PC-9 (cell line): ENCODE data around the gene SIAE. TPM values are rescaled to one million over a fixed set of nuclear protein-coding genes. Genes with fewer than 3 reads are reported as not detected.

ENCODE experiments used
- BruUV-seq: library from RNA; stranded (reverse); fragments of 400-500 nt; replicated peaks from 2 replicates; lab custom pipeline; 2021; lab: Mats Ljungman, UMichigan
- CTCF ChIA-PET: fragments of 300-600 bp; sonication (Branson Sonifier 250); formaldehyde crosslinking; loops from one replicate; lab custom pipeline; 2022; ENCODE audit warnings: antibody characterized with exemption; lab: Charles Lee
- POLR2A ChIA-PET: fragments of 300-600 bp; sonication (Branson Sonifier 250); formaldehyde crosslinking; loops from one replicate; lab custom pipeline; 2022; ENCODE audit warnings: antibody characterized with exemption; ENCODE audit not compliant: unreplicated experiment; lab: Charles Lee
- DNase-seq, 2 experiments: peaks; one replicate each; pipeline versions ENCODE4 v3.0.0 to v3.0.0-alpha.2; 2015 to 2022; ENCODE audit warnings: mixed read lengths in 1 of 2
- H2AFZ ChIP-seq: fragments of 200-600 bp; sonication (generic); 2 replicates; pipeline ENCODE4 v1.8.1; 2017; ENCODE audit warnings: antibody characterized with exemption
- H3F3A ChIP-seq: fragments of 200-600 bp; sonication (generic); 2 replicates; pipeline ENCODE4 v1.8.1; 2017; ENCODE audit warnings: antibody characterized with exemption, mild to moderate bottlenecking, low read depth; ENCODE audit not compliant: insufficient read depth
- H3K27ac ChIP-seq: fragments of 200-600 bp; sonication (generic); 2 replicates; pipeline ENCODE4 v1.6.1; 2016; ENCODE audit warnings: mixed run types
- H3K27me3 ChIP-seq: fragments of 200-600 bp; sonication (generic); 2 replicates; pipeline ENCODE4 v1.6.1; 2016; ENCODE audit warnings: low read depth, mixed run types; ENCODE audit not compliant: insufficient read depth
- H3K36me3 ChIP-seq: fragments of 200-600 bp; sonication (generic); 2 replicates; pipeline ENCODE4 v1.6.1; 2016; ENCODE audit warnings: low read depth, mixed run types
- H3K4me1 ChIP-seq: fragments of 200-600 bp; sonication (generic); replicated peaks from 2 replicates; pipeline ENCODE4 v1.6.1; 2016; ENCODE audit warnings: mixed run types; ENCODE audit not compliant: insufficient read depth
- H3K4me2 ChIP-seq: fragments of 200-600 bp; sonication (generic); 2 replicates; pipeline ENCODE4 v1.6.1; 2017; ENCODE audit warnings: mixed run types
- H3K4me3 ChIP-seq: fragments of 200-600 bp; sonication (generic); 2 replicates; pipeline ENCODE4 v1.6.1; 2016; ENCODE audit warnings: mixed run types
- H3K79me2 ChIP-seq: fragments of 200-600 bp; sonication (generic); 2 replicates; pipeline ENCODE4 v1.6.1; 2017; ENCODE audit warnings: low read depth, mixed run types
- H3K9me2 ChIP-seq: fragments of 200-600 bp; sonication (generic); 2 replicates; pipeline ENCODE4 v1.8.1; 2017; ENCODE audit warnings: mild to moderate bottlenecking; ENCODE audit not compliant: insufficient read depth
- H3K9me3 ChIP-seq: fragments of 200-600 bp; sonication (generic); 2 replicates; pipeline ENCODE4 v1.8.1; 2016; ENCODE audit warnings: low read depth; ENCODE audit not compliant: insufficient read depth
- H4K20me1 ChIP-seq: fragments of 200-600 bp; sonication (generic); 2 replicates; pipeline ENCODE4 v1.8.1; 2017; ENCODE audit not compliant: insufficient read depth
- CTCF ChIP-seq: fragments of 200-600 bp; sonication (generic); conservative IDR thresholded peaks from 2 replicates; pipeline ENCODE4 v1.6.1; 2017; ENCODE audit warnings: mixed run types, antibody characterized with exemption, mild to moderate bottlenecking, moderate library complexity
- EZH2 ChIP-seq: fragments of 200-600 bp; sonication (generic); IDR thresholded peaks from 2 replicates; pipeline ENCODE4 v1.8.0; 2017; ENCODE audit warnings: antibody characterized with exemption, low read depth
- intact Hi-C: fragments of 100-400 bp; cut with micrococcal nuclease; formaldehyde crosslinking; loops from one replicate; pipeline ENCODE4 v1.10.0; 2022; ENCODE audit not compliant: unreplicated experiment
- total RNA-seq: library from RNA; stranded (reverse); gene quantifications from 2 replicates; pipeline ENCODE4 v1.2.3, GENCODE V29; 2021

SIAE gene
- total RNA-seq, 1 experiment from 2014 or later, result 29.2 TPM

GRCh38 chr11:124667601-124668000, 5.9 kb downstream of the SIAE start:
- Histone ChIP-seq H3K79me2 (peaks cover 6% of the 10 kb centered on the region), H3K27me3 (no peaks in the 10 kb centered on the region), H2AFZ (no peak overlapping the region), H3F3A (no peaks in the 10 kb centered on the region), H3K9me2 (no peaks in the 10 kb centered on the region), H3K4me2 (no peak overlapping the region), H3K4me1 (peaks cover 4% of the 10 kb centered on the region), H4K20me1 (no peaks in the 10 kb centered on the region), H3K36me3 (no peaks in the 10 kb centered on the region), H3K4me3 (no peak overlapping the region), H3K27ac (no peak overlapping the region), H3K9me3 (no peaks in the 10 kb centered on the region)
- no peak for DNase-seq
- TF ChIP-seq CTCF, result no peak
- TF ChIP-seq EZH2, result no peak
- BruUV-seq, result no TSS peak
- intact Hi-C loops, result no loop called here
- POLR2A ChIA-PET, result no interaction called here
- CTCF ChIA-PET, result no interaction called here

- no peak overlapping the region for H3K4me2 ChIP-seq
- H3K27ac ChIP-seq, result no peak overlapping the region
- no peaks in the 10 kb centered on the region for H3F3A ChIP-seq
- BruUV-seq, result no TSS peak
- no peaks in the 10 kb centered on the region for H3K36me3 ChIP-seq
- H4K20me1 ChIP-seq, result no peaks in the 10 kb centered on the region
- H3K4me3 ChIP-seq, result no peak overlapping the region
- H3K79me2 ChIP-seq, result no peaks in the 10 kb centered on the region
- CTCF ChIA-PET, result interaction anchor here (0.6 kb wide), 1 partner anchor 203 kb away, joined by 4 read pairs; no protein-coding TSS in a partner anchor
- POLR2A ChIA-PET, result interaction anchor here (0.6 kb wide), 1 partner anchor 213 kb away, joined by 4 read pairs; no protein-coding TSS in a partner anchor
- no peaks in the 10 kb centered on the region for H3K4me1 ChIP-seq
- H2AFZ ChIP-seq, result no peak overlapping the region
- H3K9me2 ChIP-seq, result no peaks in the 10 kb centered on the region
- TF ChIP-seq CTCF (no peak), EZH2 (no peak)
- H3K9me3 ChIP-seq, result no peaks in the 10 kb centered on the region
- intact Hi-C loops, result no loop called here
- H3K27me3 ChIP-seq, result no peaks in the 10 kb centered on the region
- no peak for DNase-seq
These were observed 9.7 kb downstream of the SIAE start for GRCh38 chr11:124663861-124664260.

GRCh38 chr11:124662106-124662505, 11.4 kb downstream of the SIAE start:
- Histone ChIP-seq H3K9me3 (no peaks in the 10 kb centered on the region), H3K27me3 (no peaks in the 10 kb centered on the region), H3F3A (no peaks in the 10 kb centered on the region), H3K4me3 (no peak overlapping the region), H3K27ac (no peak overlapping the region), H3K36me3 (no peaks in the 10 kb centered on the region), H3K4me1 (no peaks in the 10 kb centered on the region), H3K79me2 (no peaks in the 10 kb centered on the region), H4K20me1 (no peaks in the 10 kb centered on the region), H3K4me2 (no peak overlapping the region), H2AFZ (no peak overlapping the region), H3K9me2 (no peaks in the 10 kb centered on the region)
- TF ChIP-seq CTCF (no peak), EZH2 (no peak)
- BruUV-seq, result no TSS peak
- intact Hi-C loops, result no loop called here
- no peak for DNase-seq
- ChIA-PET CTCF (no interaction called here), POLR2A (no interaction called here)
